Measurements from ENCODE around the gene ELOF1.

DNA sequence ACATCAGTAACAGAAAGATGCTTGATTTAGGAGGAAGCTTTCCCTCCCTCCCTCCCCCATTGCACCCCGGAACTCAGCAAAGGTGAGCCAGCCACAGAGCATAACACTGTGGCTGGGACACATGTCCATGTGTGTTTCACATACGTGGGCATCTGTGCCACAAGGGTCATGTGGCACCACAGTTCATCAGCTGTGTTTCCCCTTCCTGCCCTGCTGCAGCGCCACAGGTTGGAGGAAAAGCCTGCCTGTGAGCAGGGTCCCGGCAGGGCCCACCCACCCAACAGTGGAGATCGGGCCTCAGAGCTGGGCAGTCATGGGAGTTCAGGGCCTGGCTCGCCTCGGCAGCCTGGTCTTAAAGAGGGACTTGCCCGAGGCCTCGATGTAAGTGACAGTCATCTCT is 15.7 kb upstream of the ELOF1 start:
- TF ChIP-seq POLR2AphosphoS5 (IDR thresholded peaks at IDR 0.05; ENCODE audit: low read depth, low read length) (no peak), POLR2A (IDR thresholded peaks at IDR 0.05; ENCODE audit: low read depth, low read length) (no peak)

All from GM12892 (cell line).